A673 (cell line): ENCODE results near the gene XYLT1. TPM values are rescaled to one million over a fixed set of nuclear protein-coding genes. Genes with fewer than 3 reads are reported as not detected.

ENCODE experiments used
- BruUV-seq: library from RNA; stranded (reverse); fragments of 400-500 nt; replicated peaks from 2 replicates; lab custom pipeline; 2021; lab: Mats Ljungman, UMichigan
- CTCF ChIA-PET: fragments of 300-600 bp; sonication (Branson Sonifier 250); formaldehyde crosslinking; loops from one replicate; lab custom pipeline; 2022; ENCODE audit warnings: antibody characterized with exemption; lab: Charles Lee
- POLR2A ChIA-PET: fragments of 300-600 bp; sonication (Branson Sonifier 250); formaldehyde crosslinking; loops from one replicate; lab custom pipeline; 2022; ENCODE audit warnings: antibody characterized with exemption; ENCODE audit not compliant: low non-redundant PET; lab: Charles Lee
- DNase-seq: peaks from one replicate; pipeline ENCODE4 v3.0.0-alpha.2; 2015; ENCODE audit warnings: low spot score
- H3K27ac ChIP-seq: fragments of 200-600 bp; sonication (generic); 2 replicates; pipeline ENCODE4 v1.5.1; 2016; ENCODE audit warnings: mixed run types, low read depth, mild to moderate bottlenecking, mixed read lengths, antibody characterized with exemption, low read length; ENCODE audit not compliant: poor library complexity, severe bottlenecking
- H3K27me3 ChIP-seq: fragments of 200-600 bp; sonication (generic); replicated peaks from 2 replicates; pipeline ENCODE4 v1.6.1; 2017; ENCODE audit warnings: mixed run types, low read depth, mild to moderate bottlenecking, mixed read lengths, antibody characterized with exemption, low read length; ENCODE audit not compliant: insufficient read depth, poor library complexity
- H3K36me3 ChIP-seq: fragments of 200-600 bp; sonication (generic); 2 replicates; pipeline ENCODE4 v1.6.1; 2016; ENCODE audit warnings: mixed run types, mild to moderate bottlenecking, mixed read lengths, antibody characterized with exemption, low read length; ENCODE audit not compliant: insufficient read depth, poor library complexity, severe bottlenecking
- H3K4me1 ChIP-seq: fragments of 200-600 bp; sonication (generic); 2 replicates; pipeline ENCODE4 v1.6.1; 2017; ENCODE audit warnings: mixed run types, mild to moderate bottlenecking, mixed read lengths, antibody characterized with exemption, low read length; ENCODE audit not compliant: insufficient read depth, poor library complexity, severe bottlenecking
- H3K4me3 ChIP-seq: fragments of 200-600 bp; sonication (generic); 2 replicates; pipeline ENCODE4 v1.5.1; 2016; ENCODE audit warnings: low read depth, mixed run types, mild to moderate bottlenecking, mixed read lengths, low read length; ENCODE audit not compliant: poor library complexity, severe bottlenecking
- H3K9me3 ChIP-seq: fragments of 200-600 bp; sonication (generic); 2 replicates; pipeline ENCODE4 v1.6.1; 2016; ENCODE audit warnings: mixed run types, low read depth, mild to moderate bottlenecking, mixed read lengths, antibody characterized with exemption, low read length; ENCODE audit not compliant: poor library complexity, severe bottlenecking
- CTCF ChIP-seq: fragments of 300-800, 200-600 bp; sonication (generic); conservative IDR thresholded peaks from 2 replicates; pipeline ENCODE4 v1.5.1; 2017; ENCODE audit warnings: low read depth, mild to moderate bottlenecking, antibody characterized with exemption, low read length, moderate library complexity, mixed read lengths
- EZH2 ChIP-seq: fragments of 200-600 bp; sonication (generic); IDR thresholded peaks from 2 replicates; pipeline ENCODE4 v1.6.1; 2017; ENCODE audit warnings: borderline replicate concordance, low read depth, mild to moderate bottlenecking, mixed read lengths, antibody characterized with exemption, low read length; ENCODE audit not compliant: poor library complexity, severe bottlenecking
- intact Hi-C: fragments of 100-400 bp; cut with micrococcal nuclease; formaldehyde crosslinking; loops from one replicate; pipeline ENCODE4 v1.10.0; 2022; ENCODE audit not compliant: unreplicated experiment
- total RNA-seq: library from RNA; stranded (reverse); gene quantifications from 2 replicates; pipeline ENCODE4 v1.2.3, GENCODE V29; 2021

The XYLT1 gene
- total RNA-seq, 1 experiment from 2014 or later: 0.64 TPM

GRCh38 chr16:17072104-17072503 is 398.7 kb downstream of the XYLT1 start:
- Histone ChIP-seq H3K9me3 (no peaks in the 10 kb centered on the region), H3K4me1 (no peaks in the 10 kb centered on the region), H3K27me3 (no peaks in the 10 kb centered on the region), H3K36me3 (no peaks in the 10 kb centered on the region), H3K4me3 (no peak overlapping the region), H3K27ac (no peak overlapping the region)
- TF ChIP-seq EZH2 (no peak), CTCF (no peak)
- ChIA-PET POLR2A (no interaction called here), CTCF (no interaction called here)
- intact Hi-C loops: no loop called here
- no TSS peak for BruUV-seq
- no peak for DNase-seq

GRCh38 chr16:17070882-17071592 is 399.7 kb downstream of the XYLT1 start:
- TF ChIP-seq EZH2 (no peak), CTCF (no peak)
- DNase-seq: peak; percentile 35
- CTCF ChIA-PET: no interaction called here
- BruUV-seq: no TSS peak
- no peaks in the 10 kb centered on the region for H3K4me1 ChIP-seq
- intact Hi-C loops: no loop called here
- H3K9me3 ChIP-seq: no peaks in the 10 kb centered on the region
- H3K27me3 ChIP-seq: no peaks in the 10 kb centered on the region
- POLR2A ChIA-PET: no interaction called here
- no peak overlapping the region for H3K4me3 ChIP-seq
- no peak overlapping the region for H3K27ac ChIP-seq
- H3K36me3 ChIP-seq: no peaks in the 10 kb centered on the region

GRCh38 chr16:17069681-17070080 is 401.1 kb downstream of the XYLT1 start:
- TF ChIP-seq EZH2: no peak
- TF ChIP-seq CTCF: no peak
- Histone ChIP-seq H3K27me3 (no peaks in the 10 kb centered on the region), H3K9me3 (no peaks in the 10 kb centered on the region), H3K4me1 (no peaks in the 10 kb centered on the region), H3K4me3 (no peak overlapping the region), H3K36me3 (no peaks in the 10 kb centered on the region), H3K27ac (no peak overlapping the region)
- intact Hi-C loops: no loop called here
- ChIA-PET CTCF (no interaction called here), POLR2A (no interaction called here)
- no peak for DNase-seq
- BruUV-seq: no TSS peak
